Suppressor macrophage (primary cell): ENCODE measurements around the gene TMEM231.
"Not testable (repeated sequence)": the region's sequence is repeated elsewhere in the genome, so short reads cannot be mapped to it uniquely, and the experiment has no call there.

Experiments
- DNase-seq, 4 experiments: peaks; one replicate each; pipeline ENCODE4 v3.0.0-alpha.2; 2020 to 2022

Gene TMEM231

GRCh38 chr16:75532142-75532765 is 23.8 kb downstream of the TMEM231 start:
- DNase-seq: no peak

DNA sequence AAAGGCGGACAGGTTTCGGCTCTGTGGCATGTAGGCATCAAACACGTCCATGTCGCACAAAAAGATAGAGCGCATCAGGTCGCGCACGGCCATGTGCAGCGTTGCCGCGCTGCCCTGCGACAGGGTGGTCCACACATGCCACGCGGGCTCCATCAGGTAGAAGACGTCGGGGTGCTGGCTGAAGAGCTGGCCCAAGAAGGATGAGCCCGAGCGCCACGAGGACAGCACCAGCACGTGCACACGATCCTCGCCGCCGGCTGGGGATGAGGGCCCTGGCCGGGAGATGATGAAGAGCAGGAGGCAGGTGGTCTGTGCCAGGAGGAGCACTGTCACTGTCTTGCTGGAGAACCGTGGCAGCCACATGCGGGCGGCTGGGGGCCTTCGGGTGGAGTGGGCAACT is 26.1 kb downstream of the TMEM231 start:
- no peak for DNase-seq

- no peak for DNase-seq
These were observed 26.8 kb downstream of the TMEM231 start for GRCh38 chr16:75529056-75529905.

DNA sequence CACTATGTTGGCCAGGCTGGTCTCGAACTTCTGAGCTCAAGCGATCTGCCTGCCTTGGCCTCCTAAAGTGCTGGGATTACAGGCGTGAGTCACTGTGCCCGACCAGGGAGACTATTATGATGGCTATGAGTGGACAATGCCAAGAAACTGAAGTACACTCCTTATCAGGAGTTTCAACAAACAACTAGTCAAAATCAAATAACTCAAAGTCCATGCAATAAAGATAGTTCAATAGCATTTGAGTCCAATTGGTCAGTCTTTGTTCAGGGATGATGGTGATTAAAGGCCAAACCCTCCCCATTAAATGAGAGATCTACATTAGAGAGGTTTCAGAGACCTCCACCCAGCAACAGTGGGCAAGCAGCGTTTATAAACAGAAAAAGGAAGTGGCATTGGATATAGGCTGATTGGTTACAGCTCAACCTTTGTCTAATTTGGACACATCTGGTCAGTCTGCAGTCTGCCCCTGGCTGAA is 28.2 kb downstream of the TMEM231 start:
- no peak for DNase-seq

DNA sequence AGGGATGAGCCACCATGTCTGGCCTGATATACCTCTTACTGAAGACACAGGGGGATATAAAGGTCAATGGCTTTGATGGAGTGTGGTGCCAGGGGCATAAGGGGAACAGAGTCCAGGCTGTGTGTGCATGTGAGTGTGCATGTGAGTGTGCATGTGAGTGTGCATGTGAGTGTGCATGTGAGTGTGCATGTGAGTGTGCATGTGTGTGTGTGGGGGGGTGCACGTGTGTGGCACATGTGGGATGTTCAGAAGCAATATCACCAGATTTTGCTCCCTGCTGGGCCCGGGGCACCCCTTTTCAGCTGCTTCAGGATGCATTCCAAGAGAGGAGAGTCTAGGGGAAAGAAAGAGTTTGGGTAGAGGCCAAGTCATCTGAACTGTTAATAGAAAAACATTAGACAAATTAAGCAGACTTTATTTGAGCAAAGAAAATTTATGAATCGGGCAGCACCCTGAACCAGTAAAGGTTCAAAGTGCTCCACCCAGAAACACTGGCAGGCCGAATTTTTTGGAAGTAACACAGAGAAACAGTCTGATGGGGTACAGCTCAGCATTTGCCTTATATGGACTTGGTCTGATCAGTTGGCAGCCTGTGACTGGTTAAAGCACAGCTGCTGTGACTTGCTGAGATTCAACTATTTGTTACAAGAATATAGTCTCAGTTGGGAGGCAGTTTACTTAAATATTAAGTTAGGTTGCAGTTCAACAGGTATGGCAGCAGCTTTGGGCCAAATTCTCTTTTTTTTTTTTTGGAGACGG is 29.8 kb downstream of the TMEM231 start:
- DNase-seq: no peak

- DNase-seq: no peak
These were observed 36.9 kb downstream of the TMEM231 start for GRCh38 chr16:75519175-75519574.

DNA sequence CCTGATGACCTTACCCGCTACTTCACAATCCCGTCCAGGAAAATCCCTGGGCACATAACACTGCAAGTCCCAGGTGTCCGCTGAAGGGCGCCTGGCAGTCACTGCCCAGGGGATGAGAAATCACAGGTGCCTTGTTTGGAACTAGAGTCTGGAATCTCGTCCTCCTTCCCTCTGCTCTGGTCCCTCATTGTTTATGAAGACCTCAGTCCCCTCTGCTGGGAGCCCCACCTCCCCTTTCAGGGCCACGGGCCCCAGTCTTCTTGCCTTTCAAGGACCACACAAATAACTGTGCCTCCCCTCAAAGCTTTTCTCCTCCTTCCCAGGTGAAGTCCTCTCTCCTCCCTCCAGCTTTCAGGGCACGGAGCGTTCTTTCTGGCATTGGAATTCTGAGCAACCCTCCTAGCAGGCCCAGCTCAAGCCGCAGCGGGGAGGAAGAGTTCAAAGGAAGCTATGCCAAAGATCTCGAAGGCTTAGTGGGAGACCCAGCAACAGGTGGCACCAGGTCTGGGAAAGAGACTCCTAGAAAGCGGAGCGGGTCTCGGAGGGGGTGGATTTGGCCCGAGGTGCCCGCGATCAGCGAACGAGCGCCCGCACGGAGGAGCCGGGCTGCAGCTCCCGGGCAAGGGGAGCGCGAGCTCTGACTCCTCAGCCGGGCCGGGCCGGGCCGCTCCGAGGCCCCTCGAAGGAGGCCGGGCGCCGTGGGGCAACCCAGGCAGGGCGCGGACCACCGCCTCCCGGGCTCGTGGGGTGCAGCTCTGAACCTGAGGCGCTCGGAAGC is 39.7 kb downstream of the TMEM231 start:
- peak; percentile 5 to 60 (median 30) for DNase-seq

GRCh38 chr16:75514296-75514695 is 41.8 kb downstream of the TMEM231 start:
- no peak for DNase-seq

DNA sequence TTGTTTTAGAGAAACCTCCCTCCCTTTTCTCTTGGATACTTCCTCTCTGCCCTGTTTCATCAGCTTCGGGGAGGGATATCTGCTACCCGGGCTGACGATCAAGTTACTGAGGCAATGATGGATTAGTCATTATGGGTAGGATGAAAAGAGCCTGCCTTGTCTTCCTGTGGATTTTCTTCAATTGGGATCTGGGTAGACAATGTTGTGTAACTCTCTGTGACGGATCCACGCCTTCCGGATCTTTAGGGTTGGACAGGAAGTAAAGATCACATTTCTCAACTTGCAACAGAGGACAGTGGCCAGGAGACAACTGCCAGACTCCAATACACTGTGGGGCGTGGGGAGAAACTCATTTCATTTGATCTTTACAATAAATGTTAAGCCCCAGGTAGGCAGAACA is 49.5 kb downstream of the TMEM231 start:
- peak; percentile 88 to 98 (median 92) for DNase-seq

DNA sequence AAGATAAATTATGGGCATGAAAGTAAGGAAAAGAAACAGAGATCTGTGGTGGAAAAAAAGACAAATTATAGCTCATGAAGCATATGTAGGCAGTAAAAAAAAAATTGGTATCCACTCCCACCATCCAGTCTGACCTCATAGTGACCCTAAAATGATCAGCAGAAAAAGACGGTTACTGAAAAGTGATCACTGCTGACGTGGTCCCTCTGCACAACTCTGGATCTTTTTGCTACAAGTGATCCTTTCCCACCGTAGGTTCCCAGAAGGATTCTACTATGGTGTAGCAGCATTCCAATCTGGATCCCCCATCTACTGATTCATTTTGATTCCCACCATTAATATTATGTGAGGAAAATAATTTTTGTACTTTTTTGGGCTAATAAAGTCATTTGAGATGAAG is 49.9 kb downstream of the TMEM231 start:
- DNase-seq: no peak

DNA sequence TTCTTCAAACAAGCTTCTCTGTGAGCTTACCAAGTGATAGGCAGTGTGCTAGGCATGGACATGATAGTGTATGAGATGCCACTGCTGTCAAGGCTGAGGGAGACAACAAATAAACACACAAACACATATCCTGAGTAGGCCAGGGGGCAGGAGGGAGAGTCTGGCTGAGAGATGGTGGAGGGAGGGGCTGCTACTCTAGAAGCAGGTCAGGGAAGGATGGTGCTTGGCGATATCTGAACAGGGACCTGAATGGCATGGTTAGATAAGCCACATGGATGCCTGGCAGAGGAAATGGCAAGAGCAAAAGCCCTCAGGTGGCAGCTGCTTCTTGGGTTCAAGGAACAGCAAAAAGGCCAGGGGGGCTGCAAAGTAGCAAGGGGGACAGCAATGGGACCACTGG is 52.3 kb downstream of the TMEM231 start:
- DNase-seq: no peak

GRCh38 chr16:75502916-75503605 is 53.0 kb downstream of the TMEM231 start:
- no peak for DNase-seq

DNA sequence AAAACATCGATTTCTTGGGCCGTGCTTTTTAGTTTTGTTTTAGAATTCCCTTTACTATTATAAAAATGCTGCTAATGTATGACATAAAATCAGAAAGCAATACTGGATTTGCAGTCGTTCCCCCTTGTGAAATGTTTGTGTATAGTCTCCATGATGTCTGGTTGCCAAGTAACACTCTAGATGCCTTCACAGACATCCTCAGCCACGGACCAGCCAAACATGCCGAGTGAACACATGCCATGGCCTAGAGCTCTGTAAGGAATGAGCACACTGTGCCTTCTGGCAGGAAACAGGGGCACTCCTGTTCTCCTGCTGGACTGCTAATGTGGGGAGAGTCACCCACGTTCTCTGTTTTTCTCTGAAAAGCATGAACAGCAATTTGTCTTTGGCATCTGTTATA is 54.2 kb downstream of the TMEM231 start:
- DNase-seq: not testable (repeated sequence)

DNA sequence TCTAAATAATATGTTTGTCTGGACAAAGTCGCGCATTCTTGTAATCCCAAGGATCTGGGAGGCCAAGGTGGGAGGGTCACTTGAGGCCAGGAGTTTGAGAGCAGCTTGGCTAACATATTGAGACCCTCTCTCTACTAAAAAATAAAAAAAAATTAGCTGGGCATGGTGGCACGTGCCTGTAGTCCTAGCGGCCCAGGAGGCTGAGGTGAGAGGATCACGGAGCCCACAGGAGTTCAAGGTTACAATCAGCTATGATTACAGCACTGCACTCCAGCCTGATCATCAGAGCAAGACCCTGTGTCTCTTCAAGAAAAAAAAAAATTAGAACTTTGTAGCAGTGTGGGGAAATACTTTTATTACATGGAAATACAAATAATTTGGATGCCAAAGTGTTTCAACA is 54.7 kb downstream of the TMEM231 start:
- DNase-seq: no peak

DNA sequence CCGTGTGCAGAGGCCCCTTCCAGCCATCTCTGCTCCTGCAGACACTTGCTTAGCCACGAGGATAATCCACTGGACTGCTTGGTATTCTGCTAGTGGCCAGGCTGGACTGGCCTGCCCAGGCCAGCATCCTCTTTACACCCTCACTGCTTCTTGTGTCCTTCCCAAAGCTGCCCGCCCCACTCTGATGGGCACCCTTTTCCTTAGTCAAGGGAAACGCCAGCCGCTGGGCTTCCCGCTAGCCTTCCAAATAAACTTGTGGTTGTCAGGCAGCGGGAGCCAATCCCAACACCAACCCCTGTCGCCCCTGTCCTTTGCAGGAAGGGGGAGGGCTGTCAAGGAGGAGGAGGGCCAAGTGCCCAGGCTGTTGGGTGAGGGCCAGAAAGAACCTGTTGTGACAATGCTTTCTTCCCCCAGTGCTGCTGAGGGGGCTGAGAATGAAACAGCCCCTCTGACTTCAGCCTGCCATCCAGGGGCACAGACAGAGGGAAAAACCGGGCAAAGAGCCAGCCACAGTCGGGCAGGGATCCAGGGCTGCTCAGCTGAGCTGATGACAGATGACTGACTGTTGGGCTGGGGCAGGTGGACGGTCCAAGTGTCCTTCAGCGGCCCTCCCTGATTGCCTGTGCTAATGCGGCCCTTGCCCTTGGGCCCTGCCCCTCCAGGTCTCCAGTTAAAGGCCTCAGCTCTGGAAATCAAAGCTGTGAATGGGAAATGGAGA is 57.3 kb downstream of the TMEM231 start:
- DNase-seq: not testable (repeated sequence)

GRCh38 chr16:75497558-75497957 is 58.5 kb downstream of the TMEM231 start:
- no peak for DNase-seq

DNA sequence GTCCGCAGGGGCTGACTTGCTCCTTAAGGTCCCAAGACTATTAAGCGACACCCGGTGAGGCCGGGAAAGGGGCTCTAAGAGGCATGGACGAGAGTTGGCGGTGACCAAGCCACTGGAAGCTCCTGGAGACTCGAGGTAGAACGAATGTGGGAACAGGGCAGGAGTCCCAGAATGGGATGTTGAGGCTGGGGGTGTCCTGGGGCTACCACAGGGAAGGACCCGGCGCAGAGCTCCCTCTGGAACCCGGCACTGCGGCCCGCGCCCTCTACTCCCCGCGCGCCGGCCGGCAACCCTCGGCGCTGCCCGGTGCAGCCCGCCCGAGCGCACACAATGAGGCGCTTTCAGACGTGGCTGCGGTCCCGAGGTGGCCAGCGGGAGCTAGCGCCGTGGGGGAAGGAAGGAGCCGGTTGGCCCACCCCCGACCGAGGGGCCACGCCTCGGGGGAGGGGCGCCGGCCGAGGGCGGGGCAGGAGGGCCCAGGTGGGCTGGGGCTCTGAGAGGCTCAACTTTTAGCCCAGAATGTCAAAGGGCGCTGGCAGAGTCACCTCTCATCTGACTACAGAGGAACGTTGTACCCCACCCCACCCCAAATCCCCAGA is 60.9 kb downstream of the TMEM231 start, which contains the start of gene CHST6:
Gene CHST6 (minus strand): TSS at position 366 of the 599 bp plus-strand sequence. CDS start 15,613 bp downstream, outside the sequence.
- DNase-seq: peak; percentile 28 to 69 (median 42)

- DNase-seq: no peak
These were observed 61.4 kb downstream of the TMEM231 start for GRCh38 chr16:75494661-75495075.

DNA sequence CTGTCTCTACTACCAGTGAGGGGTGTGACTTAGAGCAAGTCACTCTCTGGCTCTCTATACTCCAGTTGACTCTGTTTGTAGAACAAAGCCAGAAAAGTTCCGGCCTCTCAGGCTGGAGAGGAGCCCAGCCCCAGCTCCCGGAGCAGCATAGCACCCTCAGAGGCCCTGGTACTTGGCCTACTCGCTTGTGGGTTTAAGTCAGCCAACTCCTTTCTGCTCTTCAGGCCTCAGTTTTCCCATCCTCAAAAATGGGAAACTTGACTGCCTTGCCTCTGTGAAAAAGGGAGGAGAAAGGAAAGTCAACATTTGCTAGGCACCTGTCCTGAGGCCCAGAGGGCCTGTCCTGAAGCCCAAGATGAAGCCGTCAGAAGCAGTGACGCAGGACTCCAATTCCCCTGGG is 61.9 kb downstream of the TMEM231 start:
- DNase-seq: no peak

- DNase-seq: peak in 1 of 4 experiments; percentile 21
These were observed 64.2 kb downstream of the TMEM231 start for GRCh38 chr16:75491876-75492275.
